ENCODE results near the gene CLNK. TPM values are rescaled to one million over a fixed set of nuclear protein-coding genes. Genes with fewer than 3 reads are reported as not detected.

CLNK gene
- total and polyA plus RNA-seq, 2 of the 13 experiments (the other 11 are each of a cell fraction or from before 2014, with no cell fraction given) = not detected

GRCh38 chr4:10716163-10716562 is 31.6 kb upstream of the CLNK start:
- ChIA-PET POLR2A (no interaction called here), CTCF (ENCODE audit: low intra/inter-chr PET ratio, low total read pairs) (no interaction called here)
- in situ Hi-C loops (cut with HindIII; ENCODE audit: extremely low pct_ligation_motif_present, low pct_unique_long_range_greater_than_20kb) = no loop called here
- no peak overlapping the region for H3K9ac ChIP-seq (ENCODE audit: insufficient read depth, low read depth, low read length)
- no peak overlapping the region for H3K4me3 ChIP-seq (replicated peaks in 1 of 3; ENCODE audit: insufficient read depth in 1 of 3, low read depth in 2 of 3, low read length in 3 of 3)
- TF ChIP-seq EED (CRISPR knock-in tag; IDR thresholded peaks at IDR 0.05) (no peak), SIX4 (CRISPR knock-in tag; IDR thresholded peaks at IDR 0.05) (no peak), ZNF616 (CRISPR knock-in tag; IDR thresholded peaks at IDR 0.05; ENCODE audit: low read depth) (no peak), ZNF17 (CRISPR knock-in tag; IDR thresholded peaks at IDR 0.05) (no peak), ZMAT3 (CRISPR knock-in tag; conservative IDR thresholded peaks at IDR 0.05) (no peak), ZXDC (CRISPR knock-in tag; IDR thresholded peaks at IDR 0.05) (no peak), GPBP1L1 (CRISPR knock-in tag; IDR thresholded peaks at IDR 0.05) (no peak), HOXA9 (CRISPR knock-in tag; IDR thresholded peaks at IDR 0.05; ENCODE audit: borderline replicate concordance) (no peak), ESRRA (CRISPR knock-in tag; IDR thresholded peaks at IDR 0.05; ENCODE audit: low read depth) (no peak), ZNF280B (CRISPR knock-in tag; IDR thresholded peaks at IDR 0.05; ENCODE audit: borderline replicate concordance) (no peak), CREB1 (IDR thresholded peaks at IDR 0.05) (no peak), CREB1 (CRISPR knock-in tag; IDR thresholded peaks at IDR 0.05) (no peak), BRD4 (CRISPR knock-in tag; IDR thresholded peaks at IDR 0.05) (no peak), RAD51 (IDR thresholded peaks at IDR 0.05; ENCODE audit: borderline replicate concordance) (no peak), ZNF234 (CRISPR knock-in tag; conservative IDR thresholded peaks at IDR 0.05) (no peak), ZNF274 (CRISPR knock-in tag; IDR thresholded peaks at IDR 0.05) (no peak), MXI1 (IDR thresholded peaks at IDR 0.05; ENCODE audit: borderline replicate concordance, low read depth, low read length) (no peak)
- peaks cover 10% of the 10 kb centered on the region for H3K9me3 ChIP-seq (ENCODE audit: low read length)
- WGBS (ENCODE audit: low lambda C conversion rate) = 40% methylated on average over 2 of the region's 2 CpGs
- intact Hi-C loops (cut with micrococcal nuclease; ENCODE audit: unreplicated experiment) = no loop called here
- no peaks in the 10 kb centered on the region for H3K27me3 ChIP-seq (ENCODE audit: control insufficient read depth in 1 of 2, insufficient read depth in 2 of 2, low read length in 2 of 2)
- H3K79me2 ChIP-seq (ENCODE audit: insufficient read depth, low read length) = no peaks in the 10 kb centered on the region
- FAIRE-seq (no peak), DNase-seq (ENCODE audit: low spot score) (no peak), ATAC-seq (no peak)
- no TSS peak for BruUV-seq (replicated peaks)
- H4K20me1 ChIP-seq (ENCODE audit: insufficient read depth, low read length) = no peaks in the 10 kb centered on the region
- no peaks in the 10 kb centered on the region for H3K4me1 ChIP-seq (ENCODE audit: insufficient read depth, low read length)
- H2AFZ ChIP-seq (ENCODE audit: low read length) = no peak overlapping the region
- no peak overlapping the region for H3K4me2 ChIP-seq (ENCODE audit: low read depth, low read length)
- no peak overlapping the region for H3K27ac ChIP-seq (ENCODE audit: extremely low read length, insufficient read depth, low read length)
- no peaks in the 10 kb centered on the region for H3K36me3 ChIP-seq (replicated peaks in 1 of 2; ENCODE audit: control insufficient read depth in 1 of 2, insufficient read depth in 2 of 2, low read length in 2 of 2)
